Left renal cortex interstitium (tissue), 4 donors: ENCODE data around the gene RAB6B. TPM values are rescaled to one million over a fixed set of nuclear protein-coding genes. Genes with fewer than 3 reads are reported as not detected.
"Not testable (repeated sequence)": the region's sequence is repeated elsewhere in the genome, so short reads cannot be mapped to it uniquely, and the experiment has no call there.

Source experiments
- DNase-seq, 4 donors: peaks; one replicate each; pipeline ENCODE4 v3.0.0-alpha.2; 2013; ENCODE audit warnings: low read depth in 4 of 4, low spot score in 2 of 4, missing footprints in 1 of 4
- polyA plus RNA-seq, 4 donors: library from polyadenylated mRNA; unstranded; fragments of 120-200 nt; gene quantifications; one replicate each; pipeline ENCODE4 v1.2.1, GENCODE V29; 2013; ENCODE audit not compliant: insufficient read length in 4 of 4

The RAB6B gene
- polyA plus RNA-seq, 4 donors: 15.8 to 17.8 (median 16.8) TPM

DNA sequence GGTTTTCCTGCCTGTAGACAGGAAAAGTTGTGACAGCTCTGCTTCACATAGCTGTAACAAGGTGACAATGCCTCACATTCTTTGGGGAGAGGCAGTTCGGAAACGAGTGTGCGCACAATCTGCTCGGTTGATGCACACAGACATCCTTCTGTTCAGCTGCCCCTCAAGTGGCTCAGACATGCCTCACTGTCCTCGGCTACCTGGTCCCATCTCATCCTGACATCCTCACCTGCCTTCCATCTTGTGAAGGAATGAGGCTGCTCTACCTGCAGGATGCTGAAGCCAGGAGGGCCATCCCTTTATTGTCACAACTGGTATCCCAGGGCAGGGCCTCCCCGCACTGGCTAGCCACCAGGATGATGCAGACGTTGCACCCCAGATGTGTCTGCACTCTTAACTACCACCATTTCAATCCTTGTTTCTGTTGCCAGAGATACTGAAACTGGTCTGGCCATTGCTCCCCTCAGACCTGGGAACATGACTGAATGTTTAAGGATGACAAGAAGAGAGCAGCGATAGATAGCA is 70.7 kb downstream of the RAB6B start:
- DNase-seq: no peak

DNA sequence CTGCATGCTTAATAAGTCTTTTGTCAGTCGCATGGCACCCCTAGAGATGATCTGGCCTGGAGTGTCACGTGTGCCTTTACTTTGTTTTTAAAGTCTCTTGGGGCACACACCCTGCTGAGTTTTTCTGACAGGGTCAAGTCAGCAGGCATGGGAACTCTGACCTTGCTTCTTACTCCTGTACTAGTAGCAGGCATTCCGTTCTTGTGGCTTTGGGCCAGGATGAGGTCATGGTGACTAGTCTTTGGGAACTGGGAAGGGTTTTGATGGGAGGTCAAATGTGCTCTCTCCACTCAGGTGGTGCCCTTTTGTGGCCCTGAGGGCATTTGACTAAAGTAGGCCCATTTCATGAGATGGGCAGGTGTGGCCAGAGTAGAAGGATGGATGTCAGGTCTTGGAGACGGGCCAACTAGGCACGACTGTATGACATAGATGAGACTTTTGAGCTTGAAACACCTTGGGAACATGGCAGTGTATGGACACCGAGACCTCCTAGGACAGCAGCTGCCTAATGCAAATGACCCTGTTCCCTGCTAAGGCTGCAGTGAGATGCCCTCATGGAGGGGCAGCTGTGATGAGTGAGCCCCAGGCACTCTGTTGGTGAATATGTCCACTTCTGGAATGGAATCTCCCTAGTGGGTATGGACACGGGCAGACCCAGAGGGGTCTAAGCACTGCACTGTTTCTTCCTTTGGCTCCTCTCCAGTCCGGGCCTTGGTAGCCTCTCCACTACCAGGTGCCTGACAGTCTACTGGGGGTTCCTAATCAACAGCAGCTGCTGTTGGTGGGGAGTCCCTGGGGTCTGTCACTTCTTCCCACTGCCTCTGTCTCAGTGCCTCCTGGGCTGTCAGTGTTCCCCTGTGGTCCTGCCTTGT is 73.7 kb downstream of the RAB6B start:
- no peak for DNase-seq

GRCh38 chr3:133820889-133821675 is 74.6 kb downstream of the RAB6B start:
- no peak for DNase-seq

DNA sequence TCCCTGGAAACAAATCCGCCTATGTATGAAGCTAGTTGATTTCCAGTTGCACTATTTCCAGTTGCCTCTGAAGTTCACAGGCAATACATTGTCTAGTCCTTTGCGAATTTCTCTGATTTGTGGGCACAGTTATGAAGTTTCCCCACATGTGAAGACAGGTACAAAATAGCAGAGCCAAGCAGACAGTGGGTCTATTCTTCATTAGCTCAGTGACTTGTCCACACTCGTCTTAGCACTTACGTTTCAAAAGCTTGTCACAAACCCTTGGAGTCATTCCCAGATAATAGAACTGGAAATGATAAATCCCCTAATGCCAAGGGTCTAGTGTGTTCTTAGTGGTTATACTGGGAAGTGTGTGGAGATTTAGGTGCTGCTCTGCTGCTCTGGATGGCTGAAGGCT is 75.6 kb downstream of the RAB6B start:
- no peak for DNase-seq

- no peak for DNase-seq
Measured at GRCh38 chr3:133815386-133815785, 80.3 kb downstream of the RAB6B start.

DNA sequence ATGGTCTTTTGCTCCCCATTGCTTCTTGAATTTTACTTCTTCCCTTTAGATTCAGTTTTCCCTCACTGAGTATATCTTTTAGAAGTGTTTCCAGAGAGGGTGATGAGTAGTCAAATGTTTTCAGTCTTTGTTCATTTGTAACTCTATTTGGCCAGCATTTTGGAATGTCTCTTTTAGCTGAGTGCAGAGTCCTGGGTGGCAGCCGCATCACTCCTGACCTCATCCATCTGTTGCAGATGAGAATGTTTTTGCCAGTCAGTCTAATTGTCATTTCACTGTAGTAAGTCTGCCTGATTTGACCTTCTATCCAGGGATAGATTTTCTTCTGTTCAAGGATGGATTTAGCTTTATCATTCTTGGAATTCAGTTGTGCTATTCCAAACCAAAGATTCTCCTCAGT is 82.8 kb downstream of the RAB6B start:
- DNase-seq: no peak

- DNase-seq: peak; percentile 63 to 90 (median 78)
Measured at GRCh38 chr3:133805702-133806475, 89.8 kb downstream of the RAB6B start, which contains the start of gene SRPRB. Gene SRPRB, plus strand, starts transcription at chr3:133805815. Its CDS starts 34 bp downstream, at chr3:133805849.

DNA sequence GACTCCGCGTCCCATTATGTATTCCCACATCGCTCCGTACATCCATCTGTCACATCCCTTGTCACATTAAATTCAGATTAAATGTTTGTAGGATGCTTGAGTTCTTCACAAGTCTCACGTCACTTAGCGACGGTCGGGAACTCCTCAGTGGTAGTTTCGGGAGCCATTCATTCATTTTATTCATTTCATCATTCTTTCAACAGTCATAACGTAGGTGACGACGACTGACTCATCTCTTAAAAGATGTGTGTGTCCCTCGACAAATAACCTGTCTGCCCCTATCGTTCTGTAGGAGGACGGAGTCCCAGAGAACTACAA is 90.3 kb downstream of the RAB6B start:
- no peak for DNase-seq

- no peak for DNase-seq
Measured at GRCh38 chr3:133804896-133805295, 90.8 kb downstream of the RAB6B start.

DNA sequence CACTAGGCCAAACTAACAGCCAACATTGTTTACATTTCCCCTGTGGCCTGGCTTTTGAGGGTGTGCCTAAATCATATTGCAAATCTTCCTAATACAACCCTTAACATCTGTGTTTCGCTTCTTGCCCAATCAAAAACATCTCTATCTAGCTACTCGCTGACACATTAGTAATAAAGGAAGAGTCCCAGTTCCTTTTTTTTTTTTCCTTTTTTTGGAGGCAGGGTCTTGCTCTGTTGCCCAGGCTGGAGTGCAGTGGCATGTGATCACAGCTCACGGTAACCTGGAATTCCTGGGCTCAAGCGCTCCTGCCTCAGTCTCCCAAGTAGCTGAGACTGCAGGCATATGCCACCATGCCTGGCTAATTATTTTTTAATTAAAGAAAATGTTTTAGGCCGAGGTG is 92.2 kb downstream of the RAB6B start:
- DNase-seq: no peak

- DNase-seq: no peak
Measured at GRCh38 chr3:133799794-133800585, 95.7 kb downstream of the RAB6B start.

DNA sequence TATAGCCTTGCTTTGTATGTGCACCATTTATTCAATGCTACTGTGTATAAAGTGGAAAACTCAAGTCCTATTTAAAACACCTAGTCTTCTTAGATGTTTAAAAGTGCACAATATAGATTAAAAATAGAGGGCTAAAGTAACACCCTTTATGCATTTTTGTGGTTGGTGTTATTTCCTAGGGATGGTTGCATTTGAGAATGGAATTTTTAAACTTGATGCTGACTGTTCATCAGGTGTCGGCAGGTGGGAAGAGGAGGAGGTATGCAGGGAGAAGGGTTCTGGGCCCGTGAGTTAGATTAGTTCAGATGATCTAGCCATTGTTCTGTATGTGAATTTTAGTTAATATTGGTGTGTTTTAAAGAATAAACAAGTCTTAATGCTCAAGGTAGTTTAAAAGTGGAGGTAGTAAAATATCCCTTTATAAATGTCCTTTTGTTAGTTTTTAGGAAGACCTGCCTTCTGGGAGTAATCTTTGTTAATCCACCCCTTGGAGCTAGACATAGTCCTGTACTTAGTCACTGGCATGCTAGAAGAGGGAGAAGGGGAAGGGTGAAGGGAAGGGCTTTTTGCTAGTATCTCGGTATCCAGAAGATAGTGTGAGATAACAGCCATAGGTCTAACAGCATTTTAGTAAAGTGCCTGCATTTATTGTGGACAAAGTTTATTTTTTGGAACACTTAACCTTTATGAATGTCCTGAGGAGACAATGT is 98.1 kb downstream of the RAB6B start:
- DNase-seq: no peak

DNA sequence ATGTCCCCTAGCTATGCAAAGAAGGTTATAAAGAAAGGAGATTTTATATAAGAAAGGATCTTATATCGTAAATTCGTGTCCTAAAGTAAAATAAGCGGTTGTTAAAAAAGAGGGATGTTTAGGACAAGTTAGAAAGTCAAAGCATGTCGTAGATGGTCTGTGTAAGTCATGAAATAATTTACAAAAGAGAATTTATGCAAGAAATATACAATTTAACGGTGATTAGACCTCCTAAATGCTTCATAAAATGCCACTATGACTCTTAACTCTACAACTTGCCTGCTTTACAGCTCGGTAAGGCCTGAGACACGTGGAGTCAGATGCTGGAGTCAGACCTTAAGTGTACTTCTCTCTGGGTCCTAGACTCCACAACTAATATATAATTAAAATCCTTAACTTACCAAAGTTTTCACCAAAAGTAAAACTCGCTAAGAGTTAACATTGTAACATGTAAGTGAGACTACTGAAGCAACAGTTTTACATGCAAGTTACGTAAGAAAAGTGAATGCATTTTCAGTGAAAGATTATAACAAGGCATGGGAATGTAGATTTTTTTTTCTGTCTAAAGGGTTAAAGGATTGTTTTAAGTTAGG is 103.4 kb downstream of the RAB6B start:
- DNase-seq: no peak

GRCh38 chr3:133788024-133788423 is 107.7 kb downstream of the RAB6B start:
- no peak for DNase-seq

GRCh38 chr3:133783762-133784161 is 111.9 kb downstream of the RAB6B start:
- DNase-seq: no peak

GRCh38 chr3:133782454-133782853 is 113.2 kb downstream of the RAB6B start:
- DNase-seq: no peak

- no peak for DNase-seq
Measured at GRCh38 chr3:133781570-133781969, 114.1 kb downstream of the RAB6B start.

DNA sequence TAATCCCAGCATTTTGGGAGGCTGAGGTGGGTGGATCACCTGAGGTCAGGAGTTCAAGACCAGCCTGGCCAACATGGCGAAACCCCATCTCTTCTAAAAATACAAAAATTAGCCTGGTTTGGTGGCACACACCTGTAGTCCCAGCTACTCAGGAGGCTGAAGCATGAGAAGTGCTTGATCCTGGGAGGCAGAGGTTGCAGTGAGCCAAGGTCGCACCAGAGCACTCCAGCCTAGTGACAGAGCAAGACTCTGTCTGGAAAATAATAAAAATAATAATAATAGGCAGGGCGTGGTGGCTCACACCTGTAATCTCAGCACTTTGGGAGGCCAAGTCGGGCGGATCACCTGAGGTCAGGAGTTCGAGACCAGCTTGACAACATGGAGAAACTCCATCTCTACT is 114.9 kb downstream of the RAB6B start:
- DNase-seq: not testable (repeated sequence)

DNA sequence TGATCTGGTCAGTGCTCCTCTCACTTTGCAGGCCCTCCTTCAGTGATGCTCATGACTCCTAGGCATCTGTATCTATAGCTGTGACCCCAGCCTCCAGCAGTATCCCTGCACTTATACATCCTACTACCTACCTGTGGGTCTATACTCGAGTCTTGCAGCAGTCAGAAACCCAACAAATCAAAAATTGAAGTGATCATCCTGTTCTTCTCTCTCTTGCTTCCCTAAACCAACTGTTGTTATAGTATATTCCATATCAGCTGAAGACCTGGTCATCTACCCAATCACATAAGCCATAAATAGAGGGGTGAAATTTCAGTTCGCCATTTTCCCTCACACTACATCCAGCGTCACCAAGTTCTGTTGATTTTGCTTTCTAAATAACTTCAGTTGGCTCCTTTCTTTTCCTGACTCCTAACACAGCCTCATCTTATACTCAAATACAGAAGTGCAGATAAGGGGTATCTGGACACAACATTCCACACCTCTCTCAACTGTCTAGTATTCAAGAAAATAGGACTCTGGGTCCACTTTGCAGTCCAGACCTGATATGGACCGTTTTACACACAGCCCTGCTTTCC is 116.0 kb downstream of the RAB6B start:
- no peak for DNase-seq
